NCI-H748 treated with DMSO at 0.1 percent for 48 hours (cell line): ENCODE measurements around the gene CYP27A1.
"Not testable (repeated sequence)": the region's sequence is repeated elsewhere in the genome, so short reads cannot be mapped to it uniquely, and the experiment has no call there.

Source experiments
- DNase-seq: peaks from one replicate; lab custom pipeline; 2025; lab: John Stamatoyannopoulos, UW

CYP27A1 gene

GRCh38 chr2:218781691-218782527, at the start of gene CYP27A1:
Gene CYP27A1 (plus strand): TSS chr2:218782147. CDS start chr2:218782183, 36 bp downstream.
- no peak for DNase-seq

- DNase-seq = no peak
These were observed 49.2 kb upstream of the CYP27A1 start for GRCh38 chr2:218732761-218733158.

- no peak for DNase-seq
These were observed 48.6 kb upstream of the CYP27A1 start for GRCh38 chr2:218733171-218734021.

- DNase-seq = no peak
These were observed 47.6 kb upstream of the CYP27A1 start for GRCh38 chr2:218734190-218734975.

GRCh38 chr2:218736531-218736930, 45.4 kb upstream of the CYP27A1 start:
- DNase-seq = no peak

- no peak for DNase-seq
These were observed 38.9 kb upstream of the CYP27A1 start for GRCh38 chr2:218743068-218743467.

- DNase-seq = no peak
These were observed 37.3 kb upstream of the CYP27A1 start for GRCh38 chr2:218744615-218745014.

GRCh38 chr2:218745160-218745558, 36.8 kb upstream of the CYP27A1 start:
- DNase-seq = no peak

- DNase-seq = no peak
These were observed 36.1 kb upstream of the CYP27A1 start for GRCh38 chr2:218745559-218746469.

- no peak for DNase-seq
These were observed 35.5 kb upstream of the CYP27A1 start for GRCh38 chr2:218746470-218746795.

- DNase-seq = no peak
These were observed 35.0 kb upstream of the CYP27A1 start for GRCh38 chr2:218746960-218747359.

GRCh38 chr2:218748741-218749441, 33.1 kb upstream of the CYP27A1 start:
- DNase-seq = no peak

GRCh38 chr2:218754201-218754600, 27.7 kb upstream of the CYP27A1 start:
- DNase-seq = no peak

GRCh38 chr2:218754781-218755180, 27.2 kb upstream of the CYP27A1 start:
- no peak for DNase-seq

- DNase-seq = no peak
These were observed 26.8 kb upstream of the CYP27A1 start for GRCh38 chr2:218755198-218755566.

- no peak for DNase-seq
These were observed 26.2 kb upstream of the CYP27A1 start for GRCh38 chr2:218755567-218756404.

GRCh38 chr2:218756599-218757377, 25.2 kb upstream of the CYP27A1 start:
- DNase-seq = no peak

GRCh38 chr2:218761795-218762194, 20.2 kb upstream of the CYP27A1 start:
- DNase-seq = no peak

GRCh38 chr2:218772759-218773158, 9.2 kb upstream of the CYP27A1 start:
- not testable (repeated sequence) for DNase-seq
